ENCODE results near the gene PKNOX2.
"Not testable (repeated sequence)": the region's sequence is repeated elsewhere in the genome, so short reads cannot be mapped to it uniquely, and the experiment has no call there.

PKNOX2 gene

GRCh38 chr11:125207866-125208425, 43.4 kb downstream of the PKNOX2 start:
- DNase-seq (ENCODE audit: low read depth), result no peak

GRCh38 chr11:125210066-125210465, 45.5 kb downstream of the PKNOX2 start:
- no peak for DNase-seq (ENCODE audit: low read depth)

GRCh38 chr11:125211191-125211947, 46.8 kb downstream of the PKNOX2 start:
- DNase-seq (ENCODE audit: low read depth), result no peak

GRCh38 chr11:125211948-125212340, 47.4 kb downstream of the PKNOX2 start:
- DNase-seq (ENCODE audit: low read depth), result no peak

- DNase-seq (ENCODE audit: low read depth), result no peak
Observed at GRCh38 chr11:125214601-125215565, 50.3 kb downstream of the PKNOX2 start.

GRCh38 chr11:125215976-125216375, 51.4 kb downstream of the PKNOX2 start:
- no peak for DNase-seq (ENCODE audit: low read depth)

- DNase-seq (ENCODE audit: low read depth), result no peak
Observed at GRCh38 chr11:125218336-125218735, 53.8 kb downstream of the PKNOX2 start.

GRCh38 chr11:125221461-125221860, 56.9 kb downstream of the PKNOX2 start:
- DNase-seq (ENCODE audit: low read depth), result no peak

GRCh38 chr11:125222494-125222893, 57.9 kb downstream of the PKNOX2 start:
- no peak for DNase-seq (ENCODE audit: low read depth)

GRCh38 chr11:125223161-125223560, 58.6 kb downstream of the PKNOX2 start:
- DNase-seq (ENCODE audit: low read depth), result not testable (repeated sequence)

- DNase-seq (ENCODE audit: low read depth), result no peak
Observed at GRCh38 chr11:125223901-125224361, 59.4 kb downstream of the PKNOX2 start.

GRCh38 chr11:125224391-125225021, 60.0 kb downstream of the PKNOX2 start:
- no peak for DNase-seq (ENCODE audit: low read depth)

- no peak for DNase-seq (ENCODE audit: low read depth)
Observed at GRCh38 chr11:125225401-125225800, 60.9 kb downstream of the PKNOX2 start.

GRCh38 chr11:125226031-125226430, 61.5 kb downstream of the PKNOX2 start:
- no peak for DNase-seq (ENCODE audit: low read depth)

GRCh38 chr11:125226706-125227105, 62.2 kb downstream of the PKNOX2 start:
- no peak for DNase-seq (ENCODE audit: low read depth)

GRCh38 chr11:125227151-125227550, 62.6 kb downstream of the PKNOX2 start:
- no peak for DNase-seq (ENCODE audit: low read depth)

GRCh38 chr11:125228445-125228844, 63.9 kb downstream of the PKNOX2 start:
- DNase-seq (ENCODE audit: low read depth), result no peak

- DNase-seq (ENCODE audit: low read depth), result no peak
Observed at GRCh38 chr11:125228993-125229392, 64.4 kb downstream of the PKNOX2 start.

GRCh38 chr11:125229916-125230315, 65.4 kb downstream of the PKNOX2 start:
- DNase-seq (ENCODE audit: low read depth), result no peak

- no peak for DNase-seq (ENCODE audit: low read depth)
Observed at GRCh38 chr11:125233116-125233515, 68.6 kb downstream of the PKNOX2 start.

- DNase-seq (ENCODE audit: low read depth), result no peak
Observed at GRCh38 chr11:125233736-125234275, 69.3 kb downstream of the PKNOX2 start.

GRCh38 chr11:125235071-125235471, 70.5 kb downstream of the PKNOX2 start:
- DNase-seq (ENCODE audit: low read depth), result no peak
